ENCODE results near the gene KCNH1.

Gene KCNH1

GRCh38 chr1:210857146-210857663, 276.7 kb downstream of the KCNH1 start:
- DNase-seq = no peak

DNA sequence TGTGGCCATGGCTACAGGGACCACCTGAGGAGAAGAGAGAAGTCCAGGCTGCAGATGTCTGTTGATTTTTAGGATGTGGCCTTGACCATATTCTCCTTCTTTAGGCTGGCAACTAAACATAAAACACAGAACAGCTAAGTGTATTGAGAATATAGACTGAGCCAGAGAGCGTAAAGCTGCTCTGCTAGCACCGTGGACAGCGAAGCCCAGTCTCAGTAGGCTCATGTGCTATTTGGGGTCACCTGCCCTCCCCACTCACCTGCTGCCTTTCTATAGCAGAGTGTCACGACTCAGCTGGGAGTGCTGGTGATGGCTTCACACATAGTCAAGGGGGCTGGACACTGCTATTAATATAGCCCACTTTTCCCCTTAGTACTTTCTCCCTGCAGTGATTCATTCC, 278.5 kb downstream of the KCNH1 start:
- DNase-seq = no peak

- no peak for DNase-seq
These were observed 280.7 kb downstream of the KCNH1 start for GRCh38 chr1:210853276-210853675.

DNA sequence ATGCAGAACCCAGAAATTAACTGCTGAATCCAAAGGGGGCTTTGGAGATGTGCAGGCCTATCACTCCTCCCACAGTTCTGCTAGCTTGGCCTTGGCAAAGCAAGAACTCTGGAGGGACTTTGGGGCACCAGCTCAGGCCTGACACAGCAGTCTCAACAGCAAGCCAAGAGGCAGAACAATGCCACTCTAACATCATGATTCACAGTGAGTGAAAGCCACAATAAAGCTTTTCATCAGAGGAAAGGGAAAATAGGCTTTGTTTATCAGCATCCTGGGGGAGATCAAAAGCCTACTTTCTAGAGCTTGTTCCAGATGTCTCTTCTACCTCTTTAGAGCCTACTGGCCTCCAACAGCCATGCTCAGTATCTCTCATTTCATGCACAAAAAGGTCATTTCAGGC, 283.4 kb downstream of the KCNH1 start:
- DNase-seq = no peak

- no peak for DNase-seq
These were observed 285.5 kb downstream of the KCNH1 start for GRCh38 chr1:210848474-210848873.

DNA sequence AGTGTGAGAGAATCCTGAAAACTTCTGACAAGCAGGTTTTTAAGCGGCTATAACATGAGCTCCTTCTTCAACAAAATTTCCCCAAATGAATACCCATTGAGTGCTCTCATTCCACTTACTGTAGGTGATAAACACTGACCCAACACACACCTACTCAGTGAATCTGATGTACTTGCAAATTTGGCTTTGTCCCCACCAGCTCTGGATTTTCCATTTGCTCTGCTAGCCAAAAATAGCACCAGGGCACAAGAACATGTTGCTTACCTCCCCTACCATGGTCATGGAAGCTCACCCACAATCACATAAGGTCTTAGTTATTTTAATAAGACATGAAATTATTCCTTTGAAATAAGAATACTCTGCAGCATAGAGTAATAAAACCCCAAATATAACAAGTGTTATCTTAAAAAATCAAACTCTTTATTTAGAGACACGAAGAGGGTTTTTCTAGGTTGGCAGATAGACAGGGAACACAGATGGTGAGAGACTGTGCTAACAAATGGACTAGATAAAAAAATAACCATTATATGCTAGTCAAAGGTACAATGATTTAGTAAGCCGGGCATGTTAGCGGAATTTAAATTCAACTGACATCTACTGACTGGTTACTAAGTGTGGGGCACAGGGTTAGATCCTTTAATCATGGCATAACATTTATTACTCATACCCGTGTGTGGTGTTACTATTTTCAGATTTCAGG, 291.9 kb downstream of the KCNH1 start:
- DNase-seq = no peak

DNA sequence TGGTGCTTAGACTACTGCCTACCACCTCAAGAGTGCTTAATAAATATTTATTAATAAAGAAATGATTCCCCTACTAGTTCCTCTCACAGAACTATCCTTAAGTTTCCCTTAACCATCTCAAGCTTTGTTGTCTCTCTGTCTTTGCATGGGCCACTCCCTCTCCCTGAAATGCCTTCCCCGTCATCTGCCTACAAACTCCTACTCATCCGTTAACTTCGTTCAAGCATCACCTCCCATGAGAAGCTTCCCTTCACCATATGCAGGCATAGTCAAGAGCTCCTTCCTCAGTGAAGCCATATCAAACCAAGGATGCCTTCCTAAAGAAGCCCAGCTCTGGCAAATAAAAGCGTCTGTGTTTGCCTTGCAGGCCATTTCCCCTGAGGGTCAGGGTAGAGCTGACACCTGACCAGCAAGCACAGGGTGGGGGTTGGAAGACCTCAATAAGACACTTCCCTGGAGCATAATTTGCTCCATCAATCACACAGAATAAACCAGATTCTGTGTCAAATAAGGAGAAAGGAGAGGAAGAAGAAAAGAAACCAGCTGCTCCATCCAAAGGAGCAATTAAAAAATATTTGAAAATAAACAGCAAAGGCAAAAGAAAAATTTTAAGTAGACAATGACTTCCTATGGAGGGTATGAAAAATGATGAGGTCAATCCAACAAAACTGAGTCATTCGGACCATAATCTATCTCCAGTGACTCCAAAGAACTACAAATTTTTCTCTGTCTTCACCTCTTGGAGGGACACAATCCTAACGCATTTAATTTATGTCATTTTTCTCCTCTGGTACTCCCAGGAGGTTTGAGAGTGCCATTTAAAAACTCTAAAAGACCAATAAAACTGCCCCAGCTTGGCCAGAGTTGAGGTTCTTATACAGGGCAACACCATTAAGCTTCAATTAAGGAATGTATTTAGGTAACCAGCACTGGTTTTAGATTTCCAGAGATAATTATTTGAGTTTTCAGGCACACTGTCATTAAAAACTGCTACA, 303.6 kb downstream of the KCNH1 start:
- DNase-seq = no peak

DNA sequence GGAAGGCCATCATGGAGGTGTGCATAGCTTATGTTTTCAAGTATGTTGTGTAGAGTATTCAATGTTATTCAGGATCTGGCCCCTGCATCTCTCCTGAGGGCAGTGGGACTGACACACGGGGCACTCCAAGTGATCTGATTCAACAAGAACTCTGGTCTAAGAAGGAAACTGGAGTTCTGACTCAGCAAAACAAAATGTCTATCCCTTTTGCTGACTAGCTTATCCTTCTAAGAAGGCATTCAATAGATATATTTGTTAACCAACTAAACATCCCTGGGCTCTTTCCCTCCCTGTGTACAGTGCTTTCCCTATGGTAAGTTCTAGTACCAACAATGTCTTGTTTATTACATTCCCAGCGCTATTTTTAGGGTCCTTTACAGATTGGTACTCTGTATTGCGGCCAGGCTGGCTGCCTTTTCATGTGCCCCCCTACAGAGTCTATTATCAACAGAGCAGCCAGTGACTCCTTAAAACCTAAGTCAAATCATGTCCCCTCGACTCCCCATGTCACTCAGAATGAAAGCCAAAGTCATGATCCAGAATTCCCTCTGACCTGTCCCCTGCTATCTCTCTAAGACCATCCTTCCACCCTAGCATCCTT, 304.9 kb downstream of the KCNH1 start:
- DNase-seq = no peak

DNA sequence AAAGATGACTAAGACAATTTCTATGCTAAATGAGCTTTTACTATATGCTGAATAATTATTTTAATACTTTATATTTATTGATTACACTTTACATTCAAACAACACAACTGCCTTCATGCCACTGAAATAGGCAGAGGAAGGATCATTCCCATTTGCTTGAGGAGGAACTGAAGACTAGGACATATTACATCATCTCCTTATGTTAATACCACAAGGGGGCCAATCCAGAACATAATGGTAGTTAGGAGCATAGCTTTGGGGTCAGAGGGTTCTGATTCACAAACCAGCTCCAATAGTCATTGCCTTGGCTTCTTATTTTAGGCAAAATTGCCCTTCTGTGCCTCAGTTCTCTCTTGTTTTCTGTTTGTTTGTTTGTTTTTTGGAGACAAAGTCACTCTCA, 306.5 kb downstream of the KCNH1 start:
- no peak for DNase-seq

GRCh38 chr1:210826686-210827085, 307.3 kb downstream of the KCNH1 start:
- DNase-seq = no peak

DNA sequence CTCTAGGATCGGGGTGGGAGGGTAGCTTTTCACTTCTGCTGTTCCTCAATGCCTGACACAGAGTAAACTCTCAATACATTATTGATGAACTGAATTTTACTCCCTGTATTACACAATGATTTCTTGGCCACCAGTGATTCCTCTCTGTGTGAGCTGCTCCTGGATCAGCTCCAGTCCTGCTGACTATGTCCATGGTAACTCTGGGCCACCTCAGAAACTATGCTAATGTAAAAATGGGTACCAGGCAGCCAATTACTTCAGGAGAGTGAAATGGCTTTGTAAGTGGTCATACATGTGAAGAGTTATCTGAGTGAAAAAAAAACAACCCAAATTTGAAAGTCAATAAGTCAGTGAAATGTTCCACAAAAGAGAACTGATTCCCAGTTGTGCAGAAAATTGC, 311.0 kb downstream of the KCNH1 start:
- no peak for DNase-seq

GRCh38 chr1:210822241-210822640, 311.7 kb downstream of the KCNH1 start:
- no peak for DNase-seq

- no peak for DNase-seq
These were observed 312.3 kb downstream of the KCNH1 start for GRCh38 chr1:210821615-210822014.

DNA sequence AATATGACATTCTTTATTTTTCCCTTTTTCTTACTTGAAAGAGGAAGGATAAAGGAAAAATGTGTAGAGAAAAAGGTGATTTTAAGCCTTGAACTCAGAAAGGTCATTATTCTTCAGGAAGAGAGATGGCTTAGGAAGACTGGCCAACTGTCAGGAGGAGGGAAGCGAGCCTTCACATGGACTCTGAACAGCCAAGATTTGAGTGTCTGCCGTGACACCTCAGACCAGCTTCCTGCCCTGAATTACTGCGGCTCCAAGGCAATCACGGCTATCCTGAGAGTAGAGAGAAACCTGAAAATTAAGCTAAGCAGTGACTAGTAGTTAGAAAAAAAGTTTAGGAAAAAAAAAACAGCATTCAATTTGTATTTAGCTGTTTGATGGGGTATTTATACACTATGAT, 314.7 kb downstream of the KCNH1 start:
- no peak for DNase-seq

- DNase-seq = no peak
These were observed 316.3 kb downstream of the KCNH1 start for GRCh38 chr1:210817385-210818275.

GRCh38 chr1:210815641-210816550, 318.1 kb downstream of the KCNH1 start:
- no peak for DNase-seq

GRCh38 chr1:210814382-210815123, 319.4 kb downstream of the KCNH1 start:
- no peak for DNase-seq

DNA sequence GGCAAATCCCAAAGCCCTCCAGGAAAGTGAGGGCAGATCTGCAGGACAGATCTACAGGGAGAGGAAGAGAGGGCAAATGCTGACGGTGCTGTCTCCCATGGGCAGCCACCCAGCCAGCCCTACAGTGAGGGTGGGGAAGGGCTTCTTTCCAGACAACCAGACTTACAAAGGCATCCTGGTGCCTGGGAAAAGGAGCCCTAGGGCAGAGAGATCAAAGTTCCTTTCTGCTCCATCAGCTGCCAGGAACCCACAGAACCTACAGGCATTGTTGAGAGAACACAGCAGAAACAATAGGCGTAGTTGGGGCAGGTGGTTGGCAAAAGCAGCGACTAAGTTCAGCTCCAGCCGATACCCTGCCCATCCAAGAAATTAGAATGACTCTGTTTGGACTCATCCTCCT, 332.4 kb downstream of the KCNH1 start:
- DNase-seq = no peak

GRCh38 chr1:210800756-210801155, 333.2 kb downstream of the KCNH1 start:
- no peak for DNase-seq

DNA sequence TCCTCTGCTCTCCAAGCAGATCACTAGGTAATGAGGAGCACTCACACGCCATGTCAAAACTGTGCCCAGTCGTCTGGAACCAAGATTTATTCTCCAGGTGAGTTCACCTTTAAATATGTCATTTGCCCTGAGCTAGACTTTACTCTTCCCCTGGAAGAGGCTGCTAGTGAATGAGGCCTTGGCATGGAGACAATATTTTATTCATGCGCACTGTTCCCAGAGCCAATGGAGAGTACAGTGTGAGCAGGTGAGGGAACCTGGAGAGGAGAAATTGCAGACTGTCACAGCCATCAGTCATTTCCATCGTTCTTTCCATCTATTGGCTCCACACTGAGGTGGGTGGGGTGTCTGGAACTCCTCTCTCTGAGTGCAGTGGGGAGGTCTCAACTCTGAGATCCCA, 333.6 kb downstream of the KCNH1 start:
- DNase-seq = no peak

GRCh38 chr1:210797422-210797821, 336.5 kb downstream of the KCNH1 start:
- DNase-seq = no peak

Data from RPMI8226 (cell line).